GM23338 (cell line): ENCODE results near the gene SAT1.

ENCODE experiments used
- CTCF ChIP-seq, 2 experiments: fragments of 200-600 bp in 1 of 2; sonication (generic) in 1 of 2; conservative IDR thresholded peaks; 2 replicates each; pipeline versions ENCODE4 v1.5.1 to v1.6.1; 2016 to 2017; ENCODE audit warnings: antibody characterized with exemption in 2 of 2, low read depth in 2 of 2, mild to moderate bottlenecking in 2 of 2, moderate library complexity in 1 of 2
- ETS1 ChIP-seq: IDR thresholded peaks from 2 replicates; pipeline ENCODE4 v1.6.1; 2016; ENCODE audit warnings: antibody characterized with exemption
- EZH2 ChIP-seq: fragments of 200-600 bp; sonication (generic); IDR thresholded peaks from one replicate; pipeline ENCODE4 v1.8.0; 2017; ENCODE audit warnings: antibody characterized with exemption, mild to moderate bottlenecking, low read depth; ENCODE audit not compliant: unreplicated experiment
- EZH2phosphoT487 ChIP-seq: fragments of 200-600 bp; sonication (generic); IDR thresholded peaks from one replicate; pipeline ENCODE4 v1.8.1; 2018; ENCODE audit warnings: antibody characterized with exemption; ENCODE audit not compliant: unreplicated experiment
- JUNB ChIP-seq: IDR thresholded peaks from one replicate; pipeline ENCODE4 v1.6.1; 2016; ENCODE audit warnings: antibody characterized with exemption; ENCODE audit not compliant: unreplicated experiment
- NANOG ChIP-seq: IDR thresholded peaks from 2 replicates; pipeline ENCODE4 v1.6.1; 2016; ENCODE audit warnings: antibody characterized with exemption, borderline replicate concordance
- POLR2AphosphoS5 ChIP-seq: IDR thresholded peaks from 2 replicates; pipeline ENCODE4 v1.6.1; 2016; ENCODE audit warnings: antibody characterized with exemption, low read depth
- REST ChIP-seq: IDR thresholded peaks from one replicate; pipeline ENCODE4 v1.6.1; 2018; ENCODE audit warnings: antibody characterized with exemption; ENCODE audit not compliant: unreplicated experiment
- STAT1 ChIP-seq: IDR thresholded peaks from one replicate; pipeline ENCODE4 v1.6.1; 2016; ENCODE audit warnings: antibody characterized with exemption; ENCODE audit not compliant: unreplicated experiment
- ZNF331 ChIP-seq: fragments of 250-450 bp; sonication (Bioruptor Pico); IDR thresholded peaks from 2 replicates; pipeline ENCODE4 v1.5.0; 2020; ENCODE audit warnings: low read depth, mild to moderate bottlenecking, moderate library complexity

GRCh38 chrX:23828881-23829280 is 45.9 kb downstream of the SAT1 start:
- no peak for TF ChIP-seq ETS1
- no peak for TF ChIP-seq CTCF (conservative IDR thresholded peaks at IDR 0.05; ENCODE audit: low read depth in 2 of 2)
- no peak for TF ChIP-seq EZH2phosphoT487
- no peak for TF ChIP-seq EZH2
- TF ChIP-seq POLR2AphosphoS5, result no peak
- TF ChIP-seq NANOG, result no peak
- no peak for TF ChIP-seq REST
- TF ChIP-seq JUNB, result no peak
- TF ChIP-seq ZNF331 (CRISPR knock-in tag), result no peak
- no peak for TF ChIP-seq STAT1
